Colon (tissue), 2 donors: ENCODE measurements around the gene ZNF90.
"Not testable (repeated sequence)": the region's sequence is repeated elsewhere in the genome, so short reads cannot be mapped to it uniquely, and the experiment has no call there.

Experiments
- FAIRE-seq: peaks from 2 replicates; lab custom pipeline; 2012; peaks lifted over from hg19 to GRCh38; lab: Jason Lieb, UNC
- donor health status: control.
- donor health status: control.

The ZNF90 gene

DNA sequence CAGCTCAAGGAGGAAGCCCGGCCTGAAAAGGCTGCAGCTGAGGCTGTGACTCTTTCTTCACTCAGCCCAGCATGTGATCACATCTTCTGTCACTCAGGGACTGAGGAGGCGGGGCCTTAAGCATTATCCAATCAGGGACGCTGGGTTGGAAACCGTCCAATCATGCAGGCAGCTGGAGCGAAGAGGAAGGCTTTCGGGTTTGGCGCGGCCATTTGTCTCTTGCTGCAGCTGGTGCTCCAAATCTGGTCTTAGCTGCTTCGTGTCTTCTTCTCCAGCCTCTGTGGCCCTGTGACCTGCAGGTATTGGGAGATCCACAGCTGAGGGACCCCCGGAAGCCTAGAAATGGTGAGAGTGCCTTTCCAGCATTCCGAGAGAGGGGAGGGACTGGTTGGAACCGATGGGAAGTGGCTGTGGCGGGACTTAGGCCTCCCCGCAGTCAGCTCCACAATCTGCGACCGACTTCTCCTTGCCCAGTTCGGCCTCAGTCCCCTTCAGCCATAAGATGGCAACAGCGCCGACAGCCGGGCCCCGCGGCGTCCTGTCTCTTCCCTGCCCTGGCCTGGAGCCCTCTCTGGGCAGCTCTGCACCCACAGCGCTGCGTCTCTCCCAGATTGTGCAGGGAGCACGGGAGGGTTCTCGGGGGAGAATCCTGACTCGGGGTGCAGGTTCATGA is at the start of gene ZNF90:
Gene ZNF90 (plus strand): TSS at position 210 of the 673 bp plus-strand sequence. CDS start 133 bp downstream, at position 343.
- FAIRE-seq, result no peak

DNA sequence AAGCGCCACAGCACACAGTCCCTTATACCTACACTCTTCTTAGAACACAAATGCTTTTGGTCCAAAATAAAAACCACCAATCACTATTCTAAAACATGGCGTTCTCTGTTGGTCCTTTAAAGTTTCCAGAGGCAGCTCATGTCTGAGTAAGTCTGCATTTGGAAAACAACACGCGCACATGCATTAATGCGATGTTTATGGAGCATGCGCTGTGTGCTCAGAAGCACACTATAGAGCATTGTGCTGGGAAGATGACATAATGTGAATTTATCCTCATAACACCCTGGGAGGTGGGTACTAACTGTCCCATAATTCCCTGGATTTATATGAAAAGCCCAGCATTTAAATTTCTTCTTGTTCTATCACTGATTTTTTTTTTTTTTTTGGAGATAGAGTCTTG is 49.2 kb upstream of the ZNF90 start:
- no peak for FAIRE-seq

DNA sequence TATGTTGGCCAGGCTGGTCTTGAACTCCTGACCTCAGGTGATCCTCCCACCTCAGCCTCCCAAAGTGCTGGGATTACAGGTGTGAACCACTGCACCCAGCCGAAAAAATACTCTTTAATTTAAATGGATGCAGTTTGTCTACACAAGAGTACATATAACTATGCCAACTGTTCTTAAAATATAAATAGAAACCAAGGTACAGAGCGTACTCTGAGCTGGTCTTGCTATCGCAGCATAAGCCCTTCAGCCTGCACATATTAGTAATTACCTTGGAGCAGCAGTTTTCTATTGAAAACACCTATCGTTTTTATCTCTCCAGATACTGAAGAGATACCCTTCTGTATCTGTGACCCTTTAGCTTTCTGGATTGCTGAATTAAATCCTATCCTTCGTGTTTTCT is 41.9 kb upstream of the ZNF90 start:
- FAIRE-seq, result no peak

DNA sequence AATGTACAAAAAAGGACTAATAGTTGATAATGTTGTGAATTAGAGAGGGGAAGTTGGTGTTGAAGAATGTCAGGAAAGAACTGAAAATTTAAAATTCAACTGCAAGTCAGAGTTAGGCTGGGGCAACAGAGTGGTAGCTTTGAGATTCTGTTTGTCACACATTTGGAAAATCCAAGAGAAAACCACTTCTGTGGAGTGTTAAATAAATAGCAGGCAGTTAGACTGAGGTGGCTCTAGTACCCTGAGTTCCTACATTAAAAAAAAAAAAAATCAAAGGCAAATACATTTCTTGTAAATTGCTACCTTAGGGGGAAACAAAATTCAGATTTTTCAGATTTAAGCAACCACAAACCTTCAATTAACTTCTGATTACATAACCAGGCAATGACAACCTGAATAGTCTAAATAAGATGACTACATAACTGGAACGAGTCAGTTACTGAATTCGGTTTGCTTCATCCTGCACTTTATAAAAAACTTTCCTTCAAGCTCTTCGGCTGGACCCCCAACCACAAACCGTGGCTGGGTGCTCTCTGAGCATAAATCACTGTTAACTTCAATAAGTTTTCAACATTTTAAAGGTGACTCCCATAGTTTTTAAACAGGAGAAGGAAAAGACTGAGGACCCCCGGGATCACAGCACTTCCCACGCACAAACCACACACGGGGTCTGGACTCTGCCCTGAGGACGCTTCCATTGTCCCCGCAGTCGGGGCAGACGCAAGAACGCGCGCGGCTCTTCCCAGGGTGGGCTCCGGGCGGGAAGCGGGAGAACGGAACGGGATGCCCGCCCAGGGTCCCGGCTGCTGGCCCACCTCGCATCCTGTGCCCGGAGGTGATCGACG is 39.2 kb upstream of the ZNF90 start:
- no peak for FAIRE-seq

DNA sequence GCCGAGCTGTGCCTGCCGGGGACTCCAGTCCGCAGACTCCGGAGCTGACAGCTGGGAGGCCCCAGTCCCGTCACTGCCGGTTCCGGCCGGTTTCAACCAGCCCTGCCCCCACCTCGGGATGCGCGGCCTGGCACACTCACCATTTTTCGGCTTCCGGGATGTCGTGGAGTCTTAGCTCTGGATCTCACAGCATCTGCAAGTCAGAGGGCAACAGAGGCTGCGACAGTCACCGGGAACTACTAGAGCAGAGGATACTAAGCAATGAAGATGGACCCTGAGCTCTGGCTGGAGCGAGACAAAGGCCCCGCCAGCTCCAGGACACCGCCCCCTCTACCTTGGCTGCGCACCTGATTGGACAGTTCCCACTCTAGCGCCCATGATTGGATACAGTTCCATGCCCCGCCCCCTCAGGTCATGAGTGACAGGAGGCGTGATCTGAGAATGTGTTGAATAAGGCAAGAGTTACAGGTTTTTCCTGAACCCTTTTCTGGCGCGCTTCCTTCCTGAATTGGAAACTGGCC is 38.5 kb upstream of the ZNF90 start, which contains the start of gene ZNF682:
Gene ZNF682 (minus strand): TSS at position 303 of the 521 bp plus-strand sequence. CDS start 160 bp downstream, at position 143.
- no peak for FAIRE-seq

DNA sequence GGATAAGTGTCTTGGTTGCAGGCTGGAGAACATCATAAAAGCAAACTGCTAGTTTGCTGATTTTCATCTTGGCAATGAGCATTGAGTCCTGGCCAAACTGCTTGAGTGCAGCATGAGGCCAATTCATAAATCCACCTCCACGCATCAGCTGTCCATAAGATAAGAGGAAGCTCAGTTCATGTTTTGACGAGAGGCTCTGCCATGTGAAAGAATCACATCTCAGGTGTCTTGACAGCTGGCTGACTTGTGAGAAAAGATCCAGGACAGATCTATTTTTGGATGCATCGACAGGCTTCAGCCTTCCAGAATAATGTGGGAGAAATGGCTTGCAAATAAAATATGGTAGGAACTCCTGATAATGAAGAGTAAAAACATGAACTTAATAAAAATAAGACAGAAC is 33.1 kb upstream of the ZNF90 start:
- no peak for FAIRE-seq

DNA sequence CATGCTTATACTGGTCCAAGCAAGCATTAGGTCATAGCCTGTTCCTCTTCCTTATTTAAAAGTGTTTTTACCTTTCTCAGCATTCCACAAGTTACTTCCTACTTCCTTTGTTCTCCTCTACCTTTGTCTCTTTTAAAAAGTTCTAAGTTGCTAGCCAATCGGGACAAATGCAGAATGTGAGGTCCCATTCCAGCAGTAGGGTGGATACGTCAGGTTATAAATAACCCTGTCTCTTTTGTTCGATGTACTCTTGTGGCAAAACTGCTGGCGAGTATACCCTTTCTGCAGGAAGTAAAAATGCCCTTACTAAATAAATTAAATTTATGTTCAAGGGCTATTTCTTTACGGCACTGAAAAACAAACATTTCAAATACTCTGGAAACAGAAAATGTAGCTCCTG is 32.1 kb upstream of the ZNF90 start:
- not testable (repeated sequence) for FAIRE-seq

DNA sequence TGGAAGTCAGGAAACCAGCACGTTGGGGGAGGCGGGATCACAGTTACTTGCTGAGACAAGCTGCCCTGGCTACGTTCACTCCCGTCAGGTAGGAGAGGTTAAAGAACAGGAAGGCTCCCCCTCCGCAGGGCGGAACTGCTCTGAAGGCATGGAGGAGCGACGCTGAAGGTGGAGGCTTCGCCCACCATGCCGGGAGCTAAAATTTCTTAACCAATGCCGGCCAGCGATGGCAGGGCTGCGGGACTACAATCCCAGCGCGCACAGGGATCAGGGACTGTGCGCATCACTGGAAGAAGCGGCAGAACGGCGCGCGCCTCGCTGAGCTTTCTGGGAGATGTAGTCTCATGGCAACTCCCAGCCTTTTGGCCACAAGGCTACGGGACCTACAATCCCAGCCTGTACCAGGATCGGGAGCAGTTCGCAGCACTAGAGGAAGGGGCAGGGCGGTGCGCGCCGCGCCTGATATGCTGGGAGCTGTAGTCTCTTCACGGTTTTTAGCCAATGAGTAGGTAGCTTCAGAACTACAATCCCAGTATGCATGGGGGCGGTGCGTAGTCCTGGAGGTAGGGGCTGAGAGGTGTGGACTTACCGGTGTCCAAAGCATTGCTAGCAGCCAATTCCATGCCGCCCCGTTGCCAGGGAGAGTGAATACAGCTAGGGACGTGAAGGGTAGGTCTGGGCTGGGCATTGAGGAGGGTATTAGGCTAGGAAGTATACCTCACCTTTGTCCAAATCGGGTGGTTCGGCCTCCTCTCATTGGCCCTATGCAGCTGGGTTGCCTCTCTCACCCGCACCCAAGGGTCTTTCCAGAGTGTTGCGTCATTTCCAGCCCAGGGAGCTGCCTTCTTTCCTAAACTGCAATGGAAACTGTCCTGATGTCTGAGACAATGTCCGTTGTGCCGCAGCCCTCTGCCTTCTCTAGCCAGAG is 25.7 kb upstream of the ZNF90 start:
- peak; percentile 85 for FAIRE-seq

DNA sequence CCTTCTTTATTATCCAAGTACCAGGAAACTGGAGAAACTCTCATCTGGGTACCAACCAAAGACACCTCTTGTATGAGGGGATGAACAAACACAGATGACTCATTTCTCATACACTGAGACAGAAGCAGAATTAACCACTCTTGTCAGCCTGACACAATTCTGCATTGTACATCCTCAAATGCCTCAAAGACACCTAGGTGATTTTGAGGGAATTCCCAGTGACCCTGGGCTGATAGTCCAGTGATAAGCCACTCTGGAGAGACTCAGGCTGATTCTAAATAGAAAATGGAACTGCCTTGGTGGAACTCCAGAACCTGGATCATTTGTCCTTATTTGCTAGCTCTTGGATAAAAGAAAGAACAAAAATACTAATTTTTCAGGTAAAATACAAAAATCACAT is 19.1 kb upstream of the ZNF90 start:
- not testable (repeated sequence) for FAIRE-seq

DNA sequence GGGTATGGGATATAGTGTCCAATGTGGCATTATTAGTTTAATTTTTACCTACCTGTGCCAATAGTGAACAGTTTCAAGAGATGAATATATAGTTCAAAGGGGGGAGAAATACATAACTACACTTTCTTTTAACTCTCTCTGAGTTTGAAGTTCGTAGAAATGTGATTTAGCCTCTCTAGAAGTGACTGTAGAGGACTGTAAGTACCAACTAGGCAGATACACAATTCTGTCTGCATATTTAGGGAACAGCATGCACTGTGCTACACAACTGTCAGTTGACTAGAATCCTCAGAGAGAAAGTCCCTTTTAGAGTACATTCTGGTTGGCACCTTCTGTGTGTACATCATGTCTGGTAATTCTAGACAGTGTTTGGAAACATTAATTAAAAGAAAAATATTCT is 17.5 kb upstream of the ZNF90 start:
- FAIRE-seq, result no peak

DNA sequence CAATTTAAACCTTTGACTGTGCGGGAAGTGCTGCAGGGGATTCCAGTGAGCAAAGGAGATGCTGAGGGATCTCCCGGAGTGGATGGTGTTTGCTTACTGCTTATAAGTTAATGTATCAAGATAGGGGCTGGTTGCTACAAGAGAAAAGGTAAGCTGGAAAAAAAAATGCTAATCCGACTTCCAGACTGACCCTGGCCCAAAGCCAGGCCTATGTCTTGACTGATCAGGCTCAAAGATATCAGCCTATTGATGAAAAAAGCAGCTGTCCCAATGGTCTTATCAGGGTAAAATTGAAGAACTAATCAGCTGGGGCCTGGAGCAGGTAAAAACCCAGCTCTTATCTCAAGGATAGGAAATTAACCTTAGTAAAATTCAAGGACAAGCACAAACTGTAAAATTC is 10.9 kb upstream of the ZNF90 start:
- no peak for FAIRE-seq

DNA sequence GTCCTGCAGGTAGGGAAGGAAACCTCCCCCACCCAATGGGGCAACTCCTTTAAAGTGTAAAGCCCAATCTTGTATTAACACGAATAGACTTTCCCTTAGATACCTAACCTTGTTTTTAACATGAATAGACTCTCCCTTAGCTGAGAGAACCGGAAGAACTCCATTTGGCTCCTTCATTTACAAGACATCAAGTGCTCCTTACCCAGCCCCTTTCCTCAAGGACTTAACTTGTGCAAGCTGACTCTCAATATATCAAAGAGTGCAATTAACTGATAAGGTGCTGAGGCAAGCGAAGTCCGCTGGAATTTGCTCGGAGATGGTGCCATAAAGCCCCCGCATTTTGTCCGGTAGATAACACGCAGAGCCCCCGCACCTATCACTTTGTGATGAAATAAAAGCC is 9.9 kb upstream of the ZNF90 start:
- no peak for FAIRE-seq

DNA sequence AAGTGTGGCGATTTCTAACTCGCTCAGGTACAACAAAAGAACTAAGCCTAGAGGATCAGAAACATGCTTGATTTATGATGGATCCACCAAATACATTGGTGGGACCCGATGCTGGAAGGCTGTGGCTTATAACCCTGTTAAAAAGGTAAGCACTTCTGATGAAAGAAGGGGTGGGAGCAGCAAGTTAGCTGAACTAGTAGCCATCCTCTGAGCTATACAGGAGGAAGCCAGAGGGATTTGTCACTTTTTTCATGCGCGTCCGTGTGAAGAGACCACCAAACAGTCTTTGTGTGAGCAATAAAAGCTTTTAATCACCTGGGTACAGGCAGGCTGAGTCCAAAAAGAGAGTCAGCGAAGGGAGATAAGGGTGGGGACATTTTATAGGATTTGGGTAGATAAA is 9.2 kb upstream of the ZNF90 start:
- FAIRE-seq, result not testable (repeated sequence)

DNA sequence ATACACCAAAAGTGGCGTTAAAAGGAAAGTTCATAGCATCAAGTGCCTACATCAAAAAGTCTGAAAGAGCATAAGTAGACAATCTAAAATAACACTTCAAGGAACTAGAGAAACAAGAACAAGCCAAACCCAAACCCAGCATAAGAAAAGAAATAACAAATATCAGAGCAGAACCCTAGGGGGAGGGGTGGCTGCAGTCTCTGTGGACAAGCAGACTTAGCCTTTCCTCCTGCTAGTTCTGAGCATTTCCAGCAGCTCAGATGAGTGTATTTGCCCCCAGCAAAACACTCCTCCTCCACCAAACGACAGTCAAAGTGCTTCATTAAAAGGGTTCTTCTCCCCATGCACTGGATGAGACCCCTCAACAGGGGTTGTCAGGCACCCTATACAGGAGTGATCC is 7.1 kb upstream of the ZNF90 start:
- no peak for FAIRE-seq

DNA sequence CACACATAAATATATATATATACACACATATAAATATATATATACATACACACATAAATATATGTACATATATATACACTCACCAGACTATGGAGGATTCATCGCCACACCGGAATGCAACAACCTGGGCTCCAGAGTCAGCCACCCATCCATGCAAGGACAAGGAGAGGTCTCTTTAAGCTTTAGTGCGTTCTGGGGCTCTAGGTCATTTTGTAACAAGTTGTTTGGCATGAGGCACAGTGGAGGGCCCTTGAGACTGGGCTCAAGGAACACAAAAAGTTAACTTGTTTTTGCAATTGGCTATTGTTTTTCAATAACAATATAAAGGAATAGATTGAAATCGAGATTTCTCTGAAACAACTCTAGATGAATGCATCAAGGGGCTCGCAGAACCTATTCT is 4.9 kb upstream of the ZNF90 start:
- FAIRE-seq, result no peak

DNA sequence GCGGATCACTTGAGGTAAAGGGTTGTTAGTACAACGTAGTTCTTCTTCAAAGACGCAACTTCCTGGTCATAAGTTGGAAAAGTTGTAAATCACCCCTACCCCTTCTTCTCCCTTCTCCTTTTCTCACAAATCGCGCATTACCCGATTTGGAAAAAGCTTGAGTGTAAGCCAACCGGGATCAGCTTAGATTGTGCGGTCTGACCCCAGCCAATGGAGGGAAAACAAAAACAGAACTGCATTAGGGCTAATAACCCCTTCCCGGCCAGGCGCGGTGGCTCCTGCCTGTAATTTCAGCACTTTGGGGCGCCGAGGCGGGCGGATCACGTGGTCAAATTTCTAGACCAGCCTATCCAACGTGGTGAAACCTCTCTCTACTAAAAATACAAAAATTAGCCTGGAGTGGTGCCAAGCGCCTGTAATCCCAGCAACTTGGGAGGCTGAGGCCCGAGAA is 806 bp downstream of the ZNF90 start:
- FAIRE-seq, result no peak

DNA sequence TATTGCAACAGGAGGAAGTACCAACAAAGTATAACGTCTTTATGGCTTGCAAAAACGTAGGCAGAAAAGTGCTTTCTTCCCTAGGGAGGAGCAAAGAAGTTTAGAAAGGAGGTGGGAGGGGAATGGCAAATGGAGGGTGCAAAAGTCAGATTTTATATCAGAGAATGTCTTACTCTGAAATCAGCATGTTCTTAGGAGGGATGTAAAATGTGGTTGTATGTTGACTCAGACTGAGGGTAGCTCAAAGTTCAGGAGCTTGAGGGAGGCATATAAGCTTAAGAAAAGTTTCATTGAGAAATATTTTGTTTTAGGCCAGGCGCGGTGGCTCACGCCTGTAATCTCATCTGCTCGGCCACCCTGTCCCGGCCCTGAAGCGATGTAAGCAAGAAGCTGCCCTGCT is 1.7 kb downstream of the ZNF90 start:
- no peak for FAIRE-seq

DNA sequence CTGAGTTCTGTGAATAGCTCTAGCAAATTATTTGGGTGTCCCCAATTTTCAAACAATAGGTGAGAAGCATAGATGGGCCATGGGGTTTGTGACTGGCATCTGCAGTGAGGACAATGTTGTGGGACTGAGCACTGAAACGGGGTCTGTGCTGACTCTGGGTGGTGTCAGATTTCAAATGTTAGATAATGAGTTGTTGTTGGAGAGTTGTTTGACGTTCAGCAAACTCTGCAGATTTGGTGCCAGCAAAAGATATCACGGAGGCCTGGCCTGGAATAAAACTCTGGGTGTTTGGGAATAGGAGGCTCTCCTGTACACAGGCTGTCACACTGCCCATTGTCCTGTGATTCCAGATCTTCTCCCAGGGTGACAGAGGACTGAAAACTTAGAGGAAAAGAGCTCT is 2.9 kb downstream of the ZNF90 start:
- FAIRE-seq, result no peak

DNA sequence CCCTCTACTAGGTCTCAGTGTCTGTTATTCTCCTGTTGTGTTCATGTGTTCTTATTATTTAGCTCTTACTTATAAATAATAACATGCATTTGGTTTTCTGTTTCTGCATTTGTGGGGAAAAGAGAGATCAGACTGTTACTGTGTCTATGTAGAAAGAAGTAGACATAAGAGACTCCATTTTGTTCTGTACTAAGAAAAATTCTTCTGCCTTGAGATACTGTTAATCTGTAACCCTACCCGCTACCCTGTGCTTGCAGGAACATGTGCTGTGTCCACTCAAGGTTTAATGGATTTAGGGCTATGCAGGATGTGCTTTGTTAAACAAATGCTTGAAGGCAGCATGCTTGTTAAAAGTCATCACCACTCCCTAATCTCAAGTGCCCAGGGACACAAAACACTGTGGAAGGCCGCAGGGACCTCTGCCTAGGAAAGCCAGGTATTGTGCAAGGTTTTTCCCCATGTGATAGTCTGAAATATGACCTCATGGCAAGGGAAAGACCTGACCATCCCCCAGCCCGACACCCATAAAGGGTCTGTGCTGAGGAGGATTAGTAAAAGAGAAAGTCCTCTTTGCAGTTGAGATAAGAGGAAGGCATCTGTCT is 4.5 kb downstream of the ZNF90 start:
- not testable (repeated sequence) for FAIRE-seq

DNA sequence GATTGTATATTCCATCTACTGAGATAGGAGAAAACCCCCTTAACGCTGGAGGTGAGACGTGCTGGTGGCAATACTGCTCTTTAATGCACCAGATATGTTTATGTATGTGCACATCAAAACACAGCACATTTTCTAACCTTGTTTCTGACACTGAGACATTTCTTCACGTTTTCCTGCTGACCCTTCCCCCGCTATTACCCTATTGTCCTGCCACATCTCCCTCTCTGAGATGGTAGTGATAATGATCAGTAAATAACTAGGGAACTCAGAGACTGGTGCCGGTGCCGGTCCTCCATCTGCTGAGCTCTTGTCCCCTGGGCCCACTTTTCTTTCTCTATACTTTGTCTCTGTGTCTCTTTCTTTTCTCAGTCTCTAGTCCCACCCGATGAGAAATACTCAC is 5.1 kb downstream of the ZNF90 start:
- FAIRE-seq, result not testable (repeated sequence)

DNA sequence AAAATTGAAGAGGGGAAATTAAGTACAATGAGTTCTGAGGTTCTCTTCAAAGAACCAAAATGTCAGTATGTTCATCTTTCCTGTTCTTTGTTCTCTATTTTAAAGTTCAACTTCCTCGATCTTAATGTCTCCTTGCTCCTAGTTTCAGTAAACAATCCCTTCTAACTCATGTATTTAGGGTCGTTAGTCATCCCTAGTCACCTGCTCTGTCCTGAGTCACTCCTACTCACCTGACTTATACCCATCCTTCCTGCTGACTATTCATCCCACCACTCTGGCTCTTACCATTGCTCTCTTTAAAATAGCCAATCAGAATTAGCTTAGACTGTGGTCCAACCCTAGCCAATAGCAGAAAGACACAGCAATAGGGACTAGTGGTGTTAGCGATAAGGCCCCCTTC is 24.3 kb downstream of the ZNF90 start:
- no peak for FAIRE-seq
